ENCODE results near the gene CCSER1.
"Not testable (repeated sequence)": the region's sequence is repeated elsewhere in the genome, so short reads cannot be mapped to it uniquely, and the experiment has no call there.

DNA sequence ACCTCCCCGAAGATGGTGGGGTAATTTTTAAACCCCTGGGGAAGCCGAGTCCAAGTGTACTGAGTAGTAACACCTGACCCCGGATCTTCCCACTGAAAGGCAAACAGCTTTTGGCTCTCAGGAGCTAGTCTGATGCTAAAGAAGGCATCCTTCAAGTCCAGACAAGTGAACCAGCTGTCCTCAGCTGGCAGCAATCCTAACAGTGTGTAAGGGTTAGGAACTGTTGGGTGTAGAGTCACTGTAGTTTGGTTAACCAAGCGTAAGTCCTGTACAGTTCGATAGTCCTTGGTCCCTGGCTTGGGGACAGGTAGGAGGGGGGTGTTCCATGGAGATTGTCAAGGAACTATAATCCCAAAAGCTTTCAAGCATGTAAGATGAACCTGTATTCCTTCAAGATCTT, 967.0 kb downstream of the CCSER1 start:
- not testable (repeated sequence) for TF ChIP-seq EZH2phosphoT487 (IDR thresholded peaks at IDR 0.05; ENCODE audit: insufficient read depth, low read depth); EZH2 (IDR thresholded peaks at IDR 0.05; ENCODE audit: insufficient read depth, poor library complexity, severe bottlenecking)

Measured in GM23248 (cell line).